Esophagus squamous epithelium (tissue), 4 donors: ENCODE results near the gene NEDD8.

ENCODE experiments used
- POLR2A ChIP-seq, 4 donors: fragments of 450-650 bp; IDR thresholded peaks; one replicate each; pipeline ENCODE4 v1.6.1; 2017; ENCODE audit warnings: antibody characterized with exemption in 4 of 4, mild to moderate bottlenecking in 4 of 4, moderate library complexity in 3 of 4
- TF ChIP-seq, protein P1 (sequence below), 6 experiments: fragments of 450-650 bp in 4 of 6; fragments of 200-600 bp in 2 of 6; sonication (generic) in 2 of 6; IDR thresholded peaks; one replicate each; pipeline ENCODE4 v1.5.1; 2016 to 2019; ENCODE audit warnings: antibody characterized with exemption in 6 of 6, mild to moderate bottlenecking in 4 of 6, moderate library complexity in 4 of 6

DNA sequence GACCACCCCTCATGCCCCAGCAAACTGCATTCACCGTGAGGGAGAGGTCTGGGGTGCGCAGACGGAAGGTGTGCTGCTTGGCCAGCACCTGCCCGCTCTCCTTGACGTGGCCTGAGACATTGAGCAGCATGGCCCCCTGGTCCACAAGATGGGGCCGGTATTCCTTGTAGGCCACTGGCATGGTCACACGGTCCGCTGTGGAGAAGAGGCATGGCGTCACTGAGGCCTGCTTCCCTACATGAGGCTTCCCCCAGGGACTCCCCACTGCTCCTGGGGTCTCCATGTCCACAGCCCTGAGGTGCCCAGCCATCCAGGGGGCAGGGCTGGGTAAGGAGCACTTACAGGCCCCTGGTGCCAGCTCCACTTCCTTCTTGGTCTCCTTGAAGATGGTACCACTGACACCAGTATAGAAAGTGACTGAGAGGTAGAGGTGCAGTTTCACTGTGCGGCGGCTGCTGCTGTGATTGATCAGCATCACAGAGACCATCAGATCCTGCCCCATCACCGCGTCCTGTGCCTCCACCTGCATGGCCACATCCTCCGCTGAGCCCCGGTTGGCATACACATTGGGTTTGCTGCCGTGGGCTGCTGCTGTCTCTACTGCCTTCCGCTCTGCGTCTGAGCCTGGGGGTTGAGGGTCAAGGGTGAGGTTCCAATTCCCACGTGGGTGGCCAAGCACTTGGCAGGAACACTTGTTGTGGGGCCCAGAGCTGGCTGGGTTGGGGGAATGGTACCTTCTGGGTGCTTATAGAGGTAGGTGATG lies 22.6 kb upstream of the NEDD8 start:
- TF ChIP-seq POLR2A (IDR thresholded peaks at IDR 0.05): no peak
- TF ChIP-seq, protein P1, sequence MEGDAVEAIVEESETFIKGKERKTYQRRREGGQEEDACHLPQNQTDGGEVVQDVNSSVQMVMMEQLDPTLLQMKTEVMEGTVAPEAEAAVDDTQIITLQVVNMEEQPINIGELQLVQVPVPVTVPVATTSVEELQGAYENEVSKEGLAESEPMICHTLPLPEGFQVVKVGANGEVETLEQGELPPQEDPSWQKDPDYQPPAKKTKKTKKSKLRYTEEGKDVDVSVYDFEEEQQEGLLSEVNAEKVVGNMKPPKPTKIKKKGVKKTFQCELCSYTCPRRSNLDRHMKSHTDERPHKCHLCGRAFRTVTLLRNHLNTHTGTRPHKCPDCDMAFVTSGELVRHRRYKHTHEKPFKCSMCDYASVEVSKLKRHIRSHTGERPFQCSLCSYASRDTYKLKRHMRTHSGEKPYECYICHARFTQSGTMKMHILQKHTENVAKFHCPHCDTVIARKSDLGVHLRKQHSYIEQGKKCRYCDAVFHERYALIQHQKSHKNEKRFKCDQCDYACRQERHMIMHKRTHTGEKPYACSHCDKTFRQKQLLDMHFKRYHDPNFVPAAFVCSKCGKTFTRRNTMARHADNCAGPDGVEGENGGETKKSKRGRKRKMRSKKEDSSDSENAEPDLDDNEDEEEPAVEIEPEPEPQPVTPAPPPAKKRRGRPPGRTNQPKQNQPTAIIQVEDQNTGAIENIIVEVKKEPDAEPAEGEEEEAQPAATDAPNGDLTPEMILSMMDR (IDR thresholded peaks at IDR 0.05): no peak
